GM21576 (cell line): ENCODE measurements around the gene PPP2R2C.

ENCODE experiments used
- ATAC-seq: cut with Tn5 transposase; IDR thresholded peaks from one replicate; pipeline ENCODE4 v1.9.1; 2021; ENCODE audit warnings: mild to moderate bottlenecking, moderate library complexity; ENCODE audit not compliant: unreplicated experiment

PPP2R2C gene

DNA sequence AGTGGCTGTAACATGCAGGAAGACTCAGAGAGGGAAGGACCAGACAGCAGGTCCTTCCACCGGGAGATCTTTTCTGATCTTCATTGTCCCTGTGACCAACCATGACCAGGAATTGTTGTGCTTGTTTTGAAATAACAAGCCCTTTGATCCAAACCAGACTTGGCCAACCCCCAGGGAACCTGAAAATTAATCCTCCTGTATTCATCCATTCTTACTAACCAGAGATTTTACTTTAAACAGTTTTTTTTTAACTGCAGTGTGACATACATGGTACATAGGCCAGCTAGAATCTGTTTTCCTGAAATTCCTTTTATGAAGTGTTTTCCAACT is 198.8 kb downstream of the PPP2R2C start:
- no peak for ATAC-seq

GRCh38 chr4:6272863-6273660 is 199.4 kb downstream of the PPP2R2C start:
- no peak for ATAC-seq

DNA sequence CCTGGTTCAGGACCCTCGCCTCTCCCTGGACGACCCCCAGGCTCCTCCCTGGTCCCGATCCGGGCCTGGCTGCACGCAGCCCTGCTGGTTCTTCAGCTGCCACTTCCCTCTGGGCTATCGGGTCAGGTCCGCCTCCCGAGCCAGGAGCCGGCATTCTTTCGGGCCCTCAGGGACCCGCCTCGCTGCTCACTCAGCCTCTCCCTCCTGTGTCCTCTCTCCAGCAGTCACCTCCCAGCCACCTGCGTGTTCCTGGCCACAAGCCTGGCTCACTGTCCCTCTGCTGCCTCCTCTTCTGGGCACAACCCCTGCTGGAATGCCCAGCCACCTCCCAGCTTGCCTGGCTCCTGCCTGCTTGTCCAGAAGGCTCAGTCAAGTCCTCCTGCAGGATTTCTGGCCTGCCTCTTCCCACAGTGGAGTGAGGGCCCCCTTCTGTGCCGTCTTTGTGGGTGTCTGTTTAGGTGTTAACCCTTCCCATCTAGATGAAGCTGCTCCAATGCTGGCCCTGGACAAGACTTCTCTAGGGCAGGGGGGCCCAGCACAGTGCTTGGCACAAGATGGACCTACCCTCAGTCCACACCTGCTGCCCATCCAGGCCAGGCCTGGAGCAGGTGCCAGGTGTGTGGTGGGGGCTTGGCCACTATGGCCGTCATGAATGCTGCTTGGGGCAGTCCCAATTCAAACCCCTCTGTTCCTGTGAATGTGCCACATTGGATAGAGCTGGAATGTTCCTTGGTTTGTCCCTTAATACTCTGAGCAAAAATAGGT is 200.5 kb downstream of the PPP2R2C start:
- ATAC-seq, result no peak

GRCh38 chr4:6271206-6271605 is 201.2 kb downstream of the PPP2R2C start:
- ATAC-seq, result no peak

DNA sequence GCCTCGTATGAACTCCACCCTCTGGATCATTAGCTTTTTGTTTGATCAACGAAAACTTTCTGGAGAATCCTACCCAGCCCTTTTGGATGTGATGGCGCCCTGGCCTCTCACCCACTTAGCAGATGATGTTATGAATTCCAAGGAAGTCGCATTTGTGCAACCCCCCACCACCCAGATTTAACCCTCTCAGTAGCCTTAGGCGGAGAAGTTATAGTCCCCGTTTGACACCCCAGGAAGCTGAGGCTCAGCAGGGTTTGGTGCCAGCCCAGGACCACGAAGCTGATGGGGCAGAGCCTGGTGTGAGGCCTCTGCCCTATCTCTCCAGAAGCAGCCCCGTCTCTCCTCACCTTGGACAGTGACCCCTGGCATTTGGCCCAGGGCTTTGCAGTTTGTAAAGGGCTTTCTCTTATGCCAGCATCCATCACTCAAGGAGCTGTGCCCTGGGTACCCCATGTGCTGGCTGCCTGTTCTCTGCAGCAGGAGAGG is 201.7 kb downstream of the PPP2R2C start:
- ATAC-seq, result no peak
